H1 (cell line): ENCODE measurements around the gene FBLN2. TPM values are rescaled to one million over a fixed set of nuclear protein-coding genes. Genes with fewer than 3 reads are reported as not detected.

Source experiments
- CTCF ChIA-PET: fragments of 300-600 bp; sonication (Branson Sonifier 250); formaldehyde crosslinking; loops from one replicate; lab custom pipeline; 2021; ENCODE audit not compliant: partially characterized antibody; lab: Charles Lee
- POLR2A ChIA-PET: fragments of 300-600 bp; sonication (Branson Sonifier 250); formaldehyde crosslinking; loops from one replicate; lab custom pipeline; 2021; ENCODE audit warnings: inconsistent platforms; ENCODE audit not compliant: partially characterized antibody; lab: Charles Lee
- DNase-seq, 2 experiments: peaks; one replicate each; pipeline versions ENCODE4 v3.0.0 to v3.0.0-alpha.2; 2010 to 2022; ENCODE audit warnings: low spot score in 2 of 2, low read depth in 1 of 2, mixed read lengths in 1 of 2
- FAIRE-seq: peaks from 2 replicates; lab custom pipeline; 2011; peaks lifted over from hg19 to GRCh38; lab: Jason Lieb, UNC
- H2AFZ ChIP-seq: 2 replicates; pipeline ENCODE4 v1.8.1; 2012; ENCODE audit warnings: low read length, inconsistent platforms
- H2AK5ac ChIP-seq: 2 replicates; pipeline ENCODE4 v1.6.1; 2013; ENCODE audit warnings: low read depth, low read length
- H2BK120ac ChIP-seq: replicated peaks from 2 replicates; pipeline ENCODE3; 2013; ENCODE audit warnings: low read depth, low read length, inconsistent platforms
- H2BK12ac ChIP-seq: 2 replicates; pipeline ENCODE4 v1.6.1; 2013; ENCODE audit warnings: low read depth, low read length
- H2BK15ac ChIP-seq: 2 replicates; pipeline ENCODE4 v1.6.1; 2013; ENCODE audit warnings: low read length
- H2BK20ac ChIP-seq: 2 replicates; pipeline ENCODE4 v1.6.1; 2013; ENCODE audit warnings: low read length
- H2BK5ac ChIP-seq: 2 replicates; pipeline ENCODE4 v1.6.1; 2013; ENCODE audit warnings: low read depth, low read length
- H3K14ac ChIP-seq: 2 replicates; pipeline ENCODE4 v1.6.1; 2013; ENCODE audit warnings: inconsistent platforms; ENCODE audit not compliant: insufficient read length
- H3K18ac ChIP-seq: 2 replicates; pipeline ENCODE4 v1.6.1; 2013; ENCODE audit warnings: low read length; ENCODE audit errors: extremely low read depth
- H3K23ac ChIP-seq: 2 replicates; pipeline ENCODE4 v1.6.1; 2013; ENCODE audit warnings: inconsistent platforms; ENCODE audit not compliant: insufficient read length
- H3K23me2 ChIP-seq: 2 replicates; pipeline ENCODE4 v1.6.1; 2013; ENCODE audit warnings: low read depth, low read length
- H3K27ac ChIP-seq: 2 replicates; pipeline ENCODE4 v1.6.1; 2011; ENCODE audit warnings: low read depth, low read length, inconsistent platforms
- H3K27me3 ChIP-seq, 4 experiments: replicated peaks in 1 of 4; 1 replicate in 1 of 4; 2 replicates in 3 of 4; pipeline versions ENCODE4 v1.6.1 to v1.8.1; 2011 to 2013; ENCODE audit warnings: low read length in 3 of 4, mild to moderate bottlenecking in 3 of 4, inconsistent platforms in 2 of 4, mixed read lengths in 2 of 4, moderate library complexity in 1 of 4; ENCODE audit not compliant: control insufficient read depth in 3 of 4, insufficient read depth in 3 of 4; ENCODE audit errors: extremely low read depth in 1 of 4
- H3K36me3 ChIP-seq, 4 experiments: 2 replicates each; pipeline versions ENCODE4 v1.6.1 to v1.8.1; 2011 to 2013; ENCODE audit warnings: mild to moderate bottlenecking in 4 of 4, low read length in 3 of 4, moderate library complexity in 2 of 4, control low read depth in 1 of 4, inconsistent platforms in 1 of 4; ENCODE audit not compliant: insufficient read depth in 4 of 4, control insufficient read depth in 2 of 4
- H3K4ac ChIP-seq: replicated peaks from 2 replicates; pipeline ENCODE3; 2013; ENCODE audit warnings: low read length, low read depth, mixed read lengths, inconsistent platforms; ENCODE audit not compliant: insufficient read length
- H3K4me1 ChIP-seq, 4 experiments: replicated peaks in 1 of 4; 1 replicate in 1 of 4; 2 replicates in 3 of 4; pipeline versions ENCODE4 v1.6.1 to v1.8.1; 2011 to 2013; ENCODE audit warnings: low read length in 3 of 4, inconsistent platforms in 2 of 4, mixed read lengths in 1 of 4; ENCODE audit not compliant: insufficient read depth in 4 of 4, control insufficient read depth in 3 of 4
- H3K4me2 ChIP-seq, 2 experiments: 2 replicates each; pipeline versions ENCODE4 v1.6.1 to v1.8.1; 2011 to 2013; ENCODE audit warnings: low read depth in 2 of 2, low read length in 2 of 2, control low read depth in 1 of 2, inconsistent platforms in 1 of 2, mild to moderate bottlenecking in 1 of 2; ENCODE audit not compliant: insufficient read depth in 1 of 2
- H3K4me3 ChIP-seq, 4 experiments: fragments of 200-600, 300-600 bp in 1 of 4; sonication (generic), shearing (Covaris generic), sonication (Bioruptor Twin) in 1 of 4; 2 replicates each; pipeline versions ENCODE4 v1.5.1 to v1.8.1; 2011 to 2016; ENCODE audit warnings: low read length in 4 of 4, low read depth in 3 of 4, control low read depth in 2 of 4, inconsistent platforms in 2 of 4, mild to moderate bottlenecking in 2 of 4, mixed read lengths in 1 of 4, moderate library complexity in 1 of 4; ENCODE audit not compliant: insufficient read depth in 2 of 4; ENCODE audit errors: extremely low read depth in 1 of 4
- H3K56ac ChIP-seq: replicated peaks from 2 replicates; pipeline ENCODE3; 2013; ENCODE audit warnings: low read depth, mild to moderate bottlenecking, mixed read lengths, low read length, inconsistent platforms; ENCODE audit not compliant: insufficient read length
- H3K79me1 ChIP-seq: 2 replicates; pipeline ENCODE4 v1.6.1; 2013; ENCODE audit warnings: low read depth, low read length, control low read depth
- H3K79me2 ChIP-seq, 2 experiments: 2 replicates each; pipeline versions ENCODE4 v1.6.1 to v1.8.1; 2012 to 2013; ENCODE audit warnings: low read length in 2 of 2, mild to moderate bottlenecking in 2 of 2, inconsistent platforms in 1 of 2; ENCODE audit not compliant: insufficient read depth in 2 of 2, control insufficient read depth in 1 of 2
- H3K9ac ChIP-seq, 4 experiments: replicated peaks in 1 of 4; 1 replicate in 1 of 4; 2 replicates in 3 of 4; pipeline versions ENCODE4 v1.6.1 to v1.8.1; 2011 to 2013; ENCODE audit warnings: low read depth in 3 of 4, low read length in 3 of 4, control low read depth in 2 of 4, mild to moderate bottlenecking in 2 of 4, moderate library complexity in 2 of 4, inconsistent platforms in 1 of 4; ENCODE audit errors: extremely low read depth in 1 of 4
- H3K9me3 ChIP-seq, 2 experiments: 2 replicates each; pipeline versions ENCODE4 v1.6.1 to v1.8.1; 2012 to 2013; ENCODE audit warnings: mild to moderate bottlenecking in 2 of 2, moderate library complexity in 2 of 2, control low read depth in 1 of 2, inconsistent platforms in 1 of 2, low read depth in 1 of 2, low read length in 1 of 2, mixed read lengths in 1 of 2; ENCODE audit not compliant: insufficient read depth in 2 of 2
- H4K20me1 ChIP-seq, 2 experiments: replicated peaks in 1 of 2; 2 replicates each; pipeline versions ENCODE3 to v1.8.1; 2011 to 2013; ENCODE audit warnings: inconsistent platforms in 2 of 2, low read length in 2 of 2, mild to moderate bottlenecking in 1 of 2; ENCODE audit not compliant: insufficient read depth in 2 of 2, control insufficient read depth in 1 of 2
- H4K5ac ChIP-seq: 2 replicates; pipeline ENCODE4 v1.6.1; 2013; ENCODE audit warnings: low read length, low read depth, mixed read lengths, inconsistent platforms; ENCODE audit not compliant: insufficient read length
- H4K8ac ChIP-seq: 2 replicates; pipeline ENCODE4 v1.8.0; 2013; ENCODE audit warnings: mild to moderate bottlenecking, moderate library complexity, low read length, inconsistent platforms; ENCODE audit not compliant: insufficient read depth; ENCODE audit errors: extremely low read depth
- H4K91ac ChIP-seq: replicated peaks from 2 replicates; pipeline ENCODE3; 2013; ENCODE audit warnings: low read length, mixed read lengths, inconsistent platforms; ENCODE audit not compliant: insufficient read length
- CHD2 ChIP-seq: IDR thresholded peaks from 2 replicates; pipeline ENCODE4 v1.6.1; 2012; ENCODE audit warnings: low read length, improper control_type of control experiment
- POLR2A ChIP-seq, 2 experiments: IDR thresholded peaks; 1 replicate in 1 of 2; 2 replicates in 1 of 2; pipeline ENCODE4 v1.6.1; 2011; ENCODE audit warnings: low read depth in 2 of 2, low read length in 2 of 2, mild to moderate bottlenecking in 2 of 2; ENCODE audit errors: control extremely low read depth in 1 of 2
- RFX5 ChIP-seq: IDR thresholded peaks from 2 replicates; pipeline ENCODE4 v1.6.1; 2011; ENCODE audit warnings: low read depth, low read length, improper control_type of control experiment, borderline replicate concordance
- WGBS, 2 experiments: shearing (Covaris generic) in 1 of 2; methylation state at CpG; one replicate each; pipeline versions ENCODE4 v1.1.6 to v1.1.7; 2013 to 2015; ENCODE audit warnings: low lambda C conversion rate in 2 of 2, mixed read lengths in 2 of 2, inconsistent platforms in 1 of 2, low coverage in 1 of 2, missing lambda C conversion rate in 1 of 2; ENCODE audit not compliant: insufficient replicate concordance in 2 of 2, insufficient coverage in 1 of 2, insufficient read length in 1 of 2; ENCODE audit errors: extremely low coverage in 1 of 2, missing lambda C conversion rate in 1 of 2; 5-methylcytosine and 5-hydroxymethylcytosine counted together
- polyA plus RNA-seq, 7 experiments: library from polyadenylated mRNA; depleted of rRNA in 3 of 7; stranded (reverse) in 5 of 7; unstranded in 2 of 7; fragments of >200 nt in 5 of 7; fragments of 200-250 nt in 2 of 7; gene quantifications; 1 replicate in 5 of 7; 2 replicates in 1 of 7; 4 replicates in 1 of 7; pipeline versions ENCODE4 v1.2.1 to v1.2.3, GENCODE V29; 2011 to 2013; ENCODE audit warnings: missing spikeins in 2 of 7, mixed read lengths in 2 of 7
- total RNA-seq: library from RNA; stranded (reverse); fragmentation: NEBNext Ultra II Directional; extraction: Animal tissue kit (Norgen Biotek cat#: 25700); gene quantifications from 2 replicates; pipeline ENCODE4 v1.2.1, GENCODE V29; 2021

The FBLN2 gene
- total and polyA plus RNA-seq, 2 of the 8 experiments (the other 6 are each of a cell fraction or from before 2014, with no cell fraction given) = 17.4 to 24.2 TPM

DNA sequence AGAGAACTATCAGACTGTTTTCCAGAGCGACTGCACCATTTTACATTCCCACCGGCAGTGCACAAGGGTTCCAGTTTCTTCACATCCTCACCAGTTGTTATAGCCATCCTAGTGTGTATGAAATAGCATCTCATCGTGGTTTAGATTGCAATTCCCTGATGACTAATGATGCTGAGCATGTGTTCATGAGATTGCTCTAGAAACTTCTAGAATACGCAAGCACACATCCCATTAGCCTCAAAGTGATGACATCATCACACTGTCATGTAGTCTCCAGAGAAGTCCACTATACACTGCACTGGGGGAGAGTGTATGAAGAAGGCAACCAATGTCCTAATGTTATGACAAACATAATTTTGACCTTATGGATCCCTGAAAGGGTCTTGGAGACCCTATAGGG, 30.1 kb downstream of the FBLN2 start:
- CTCF ChIA-PET = interaction anchor here (1.0 to 3.0 kb wide), 4 partner anchors 9 to 84 kb away, joined by 4 to 12 read pairs (median 6); no protein-coding TSS in a partner anchor
- no peaks in the 10 kb centered on the region for H3K23me2 ChIP-seq
- no peak overlapping the region for H2BK5ac ChIP-seq
- TF ChIP-seq CHD2 = no peak
- TF ChIP-seq RFX5 = no peak
- TF ChIP-seq POLR2A (IDR thresholded peaks at IDR 0.05; ENCODE audit: control extremely low read depth in 1 of 2, low read depth in 2 of 2, low read length in 2 of 2) = no peak

More for the DNA sequence above, 30.1 kb downstream of the FBLN2 start:
- Histone ChIP-seq H3K9me3 (no peaks in the 10 kb centered on the region), H3K4me2 (no peak overlapping the region), H2BK120ac (no peak overlapping the region), H4K8ac (no peak overlapping the region), H3K9ac (no peak overlapping the region), H3K27ac (no peak overlapping the region), H3K27me3 (no peaks in the 10 kb centered on the region; a peak in 1 of 7 replicates), H3K4ac (no peak overlapping the region), H3K56ac (no peak overlapping the region), H3K4me3 (no peak overlapping the region), H3K14ac (no peak overlapping the region), H4K5ac (no peak overlapping the region), H3K36me3 (no peaks in the 10 kb centered on the region), H3K23ac (no peak overlapping the region), H2BK12ac (no peak overlapping the region), H4K20me1 (no peaks in the 10 kb centered on the region), H4K91ac (no peak overlapping the region), H3K4me1 (peaks cover 0 to 20% (median 8%) of the 10 kb centered on the region in 4 experiments; a peak in 5 of 7 replicates), H3K18ac (no peak overlapping the region), H2AK5ac (0 out of 2 replicates have a peak overlapping the region, but pooled peaks have one; percentile 40), H3K79me2 (no peaks in the 10 kb centered on the region), H2BK20ac (no peak overlapping the region), H2BK15ac (no peak overlapping the region), H3K79me1 (no peaks in the 10 kb centered on the region; the same call in 1 of the 2 replicates), H2AFZ (no peak overlapping the region)
- DNase-seq = no peak
- no peak for FAIRE-seq
- POLR2A ChIA-PET = no interaction called here
- WGBS, 2 experiments = 91% methylated on average over 3 of the region's 4 CpGs; no CpG with 5 or more reads in 1 of the 2 experiments
